ENCODE data around the gene RBMXL3.

The RBMXL3 gene

GRCh38 chrX:115229337-115230003, 40.3 kb downstream of the RBMXL3 start:
- no peak for FAIRE-seq
- TF ChIP-seq POLR2A (IDR thresholded peaks at IDR 0.05; ENCODE audit: low read depth, low read length) (no peak), PAX5 (IDR thresholded peaks at IDR 0.05; ENCODE audit: insufficient read depth, low read length, severe bottlenecking) (no peak), SPI1 (IDR thresholded peaks at IDR 0.05; ENCODE audit: low read depth, low read length) (no peak), TAF1 (IDR thresholded peaks at IDR 0.05; ENCODE audit: low read depth, low read length) (no peak), POU2F2 (IDR thresholded peaks at IDR 0.05; ENCODE audit: low read depth, low read length) (no peak)
- DNase-seq (ENCODE audit: insufficient read length, low spot score) = no peak

DNA sequence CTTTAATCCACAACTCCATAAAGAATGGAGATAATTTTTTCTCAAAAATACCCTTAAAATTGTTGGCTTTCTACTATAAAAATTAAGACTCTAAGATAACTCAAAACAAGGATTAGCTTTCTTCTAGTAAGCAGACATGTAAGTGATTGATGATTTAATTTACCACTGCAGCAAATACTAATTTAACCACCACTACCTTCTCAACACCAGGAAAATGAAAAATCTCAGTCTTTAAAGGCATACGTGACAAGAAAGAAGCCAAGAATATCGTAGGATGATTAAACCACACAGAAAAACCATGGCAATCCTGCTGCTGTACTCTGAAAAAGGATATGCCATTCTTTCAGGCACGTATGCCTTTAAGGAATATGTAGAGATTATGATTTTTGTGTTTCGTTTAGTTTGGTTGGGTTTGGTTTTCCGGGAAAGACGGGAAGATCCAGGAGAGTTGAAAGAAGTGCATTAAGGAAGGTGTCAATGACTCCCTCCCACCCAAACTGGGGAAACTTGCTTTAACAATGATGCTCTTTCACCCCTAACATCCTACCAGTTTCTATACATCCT, 43.8 kb downstream of the RBMXL3 start:
- TF ChIP-seq SPI1 (IDR thresholded peaks at IDR 0.05; ENCODE audit: low read depth, low read length) = no peak
- TF ChIP-seq TAF1 (IDR thresholded peaks at IDR 0.05; ENCODE audit: low read depth, low read length) = no peak
- TF ChIP-seq POLR2A (IDR thresholded peaks at IDR 0.05; ENCODE audit: low read depth, low read length) = no peak
- no peak for TF ChIP-seq POLR2AphosphoS5 (IDR thresholded peaks at IDR 0.05; ENCODE audit: low read depth, low read length)
- TF ChIP-seq PAX5 (IDR thresholded peaks at IDR 0.05; ENCODE audit: insufficient read depth, low read length, severe bottlenecking) = no peak
- TF ChIP-seq POU2F2 (IDR thresholded peaks at IDR 0.05; ENCODE audit: low read depth, low read length) = no peak
- DNase-seq (ENCODE audit: insufficient read length, low spot score) (no peak), FAIRE-seq (no peak)

- no peak for FAIRE-seq
- no peak for DNase-seq (ENCODE audit: insufficient read length, low spot score)
- no peak for TF ChIP-seq POU2F2 (IDR thresholded peaks at IDR 0.05; ENCODE audit: low read depth, low read length)
- no peak for TF ChIP-seq PAX5 (IDR thresholded peaks at IDR 0.05; ENCODE audit: insufficient read depth, low read length, severe bottlenecking)
- no peak for TF ChIP-seq TAF1 (IDR thresholded peaks at IDR 0.05; ENCODE audit: low read depth, low read length)
- no peak for TF ChIP-seq SPI1 (IDR thresholded peaks at IDR 0.05; ENCODE audit: low read depth, low read length)
- no peak for TF ChIP-seq POLR2AphosphoS5 (IDR thresholded peaks at IDR 0.05; ENCODE audit: low read depth, low read length)
- no peak for TF ChIP-seq POLR2A (IDR thresholded peaks at IDR 0.05; ENCODE audit: low read depth, low read length)
These were observed 44.6 kb downstream of the RBMXL3 start, which contains the start of gene LRCH2 for GRCh38 chrX:115233497-115234455. Gene LRCH2, minus strand, starts transcription at chrX:115234096. Its CDS starts 55 bp downstream, at chrX:115234041.

DNA sequence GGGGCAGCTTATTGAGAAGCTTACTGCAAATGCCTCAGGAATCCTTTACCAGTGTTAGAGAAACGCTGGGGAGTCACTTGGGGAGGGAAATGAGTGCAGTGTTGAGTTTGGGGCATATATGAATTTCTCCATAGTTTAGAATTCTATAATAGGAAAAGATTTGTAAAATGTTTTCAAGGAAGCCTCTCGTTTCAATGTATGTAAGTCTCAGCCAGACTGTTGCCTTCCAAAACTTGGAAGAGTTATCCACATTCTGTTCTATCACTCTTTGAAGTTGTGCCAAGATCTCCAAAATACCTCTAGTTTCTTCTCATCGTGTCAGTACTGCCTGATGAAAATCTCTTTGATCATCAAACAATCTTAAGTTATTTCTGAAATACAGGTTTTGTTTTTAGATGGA, 45.3 kb downstream of the RBMXL3 start:
- TF ChIP-seq PAX5 (IDR thresholded peaks at IDR 0.05; ENCODE audit: insufficient read depth, low read length, severe bottlenecking) (no peak), TAF1 (IDR thresholded peaks at IDR 0.05; ENCODE audit: low read depth, low read length) (no peak), POU2F2 (IDR thresholded peaks at IDR 0.05; ENCODE audit: low read depth, low read length) (no peak), POLR2AphosphoS5 (IDR thresholded peaks at IDR 0.05; ENCODE audit: low read depth, low read length) (no peak)
- no peak for DNase-seq (ENCODE audit: insufficient read length, low spot score)
- FAIRE-seq = no peak

DNA sequence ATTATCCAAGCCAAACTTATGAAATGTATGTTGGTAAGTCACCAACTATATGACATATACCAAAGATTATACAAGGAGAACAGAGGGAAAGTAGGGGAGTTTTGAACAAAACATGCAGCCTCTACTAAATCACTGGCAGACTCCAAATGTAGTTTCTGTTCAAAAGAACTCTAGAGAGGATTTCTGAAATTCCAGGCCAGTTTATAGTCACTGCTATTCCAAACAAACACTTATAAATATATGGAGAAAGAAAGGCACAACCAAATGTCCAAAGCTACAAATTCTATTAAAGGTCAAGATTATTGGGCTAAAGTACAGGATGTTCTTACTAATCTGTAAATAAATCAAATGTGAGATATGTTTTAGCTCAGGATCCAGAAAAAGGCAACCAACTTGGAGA, 47.4 kb downstream of the RBMXL3 start:
- FAIRE-seq (no peak), DNase-seq (ENCODE audit: insufficient read length, low spot score) (no peak)
- TF ChIP-seq SPI1 (IDR thresholded peaks at IDR 0.05; ENCODE audit: low read depth, low read length) (no peak), POU2F2 (IDR thresholded peaks at IDR 0.05; ENCODE audit: low read depth, low read length) (no peak), TAF1 (IDR thresholded peaks at IDR 0.05; ENCODE audit: low read depth, low read length) (no peak), POLR2AphosphoS5 (IDR thresholded peaks at IDR 0.05; ENCODE audit: low read depth, low read length) (no peak), PAX5 (IDR thresholded peaks at IDR 0.05; ENCODE audit: insufficient read depth, low read length, severe bottlenecking) (no peak), POLR2A (IDR thresholded peaks at IDR 0.05; ENCODE audit: low read depth, low read length) (no peak)

- no peak for TF ChIP-seq POU2F2 (IDR thresholded peaks at IDR 0.05; ENCODE audit: low read depth, low read length)
- DNase-seq (ENCODE audit: insufficient read length, low spot score) (no peak), FAIRE-seq (no peak)
These were observed 47.8 kb downstream of the RBMXL3 start for GRCh38 chrX:115237056-115237455.

All from GM12891 (cell line).